HG02852 (cell line): ENCODE measurements around the gene ZNF43.
"Not testable (repeated sequence)": the region's sequence is repeated elsewhere in the genome, so short reads cannot be mapped to it uniquely, and the experiment has no call there.

Experiments used
- ATAC-seq: cut with Tn5 transposase; IDR thresholded peaks from one replicate; pipeline ENCODE4 v1.9.1; 2021; ENCODE audit warnings: mild to moderate bottlenecking, moderate library complexity; ENCODE audit not compliant: unreplicated experiment

The ZNF43 gene

GRCh38 chr19:21835810-21836444 lies at the start of gene ZNF43:
Gene ZNF43, minus strand, starts transcription at chr19:21836182. Its CDS starts 144 bp downstream, at chr19:21836038.
- ATAC-seq = peak; percentile 97

GRCh38 chr19:21885516-21885915 lies 49.5 kb upstream of the ZNF43 start:
- ATAC-seq = not testable (repeated sequence)

- ATAC-seq = not testable (repeated sequence)
Measured at GRCh38 chr19:21884786-21885185, 48.8 kb upstream of the ZNF43 start.

GRCh38 chr19:21883516-21883915 lies 47.5 kb upstream of the ZNF43 start:
- ATAC-seq = no peak

- ATAC-seq = not testable (repeated sequence)
Measured at GRCh38 chr19:21880761-21881160, 44.8 kb upstream of the ZNF43 start.

- no peak for ATAC-seq
Measured at GRCh38 chr19:21878646-21879045, 42.7 kb upstream of the ZNF43 start.

- ATAC-seq = no peak
Measured at GRCh38 chr19:21877976-21878375, 42.0 kb upstream of the ZNF43 start.

GRCh38 chr19:21876608-21877007 lies 40.6 kb upstream of the ZNF43 start:
- not testable (repeated sequence) for ATAC-seq

- ATAC-seq = no peak
Measured at GRCh38 chr19:21856773-21857514, 21.0 kb upstream of the ZNF43 start.

GRCh38 chr19:21851596-21852345 lies 15.8 kb upstream of the ZNF43 start:
- ATAC-seq = peak; percentile 99

GRCh38 chr19:21850656-21851255 lies 14.8 kb upstream of the ZNF43 start:
- ATAC-seq = no peak

- ATAC-seq = no peak
Measured at GRCh38 chr19:21848706-21849105, 12.7 kb upstream of the ZNF43 start.

GRCh38 chr19:21843081-21843480 lies 7.1 kb upstream of the ZNF43 start:
- ATAC-seq = no peak

GRCh38 chr19:21841488-21842097 lies 5.6 kb upstream of the ZNF43 start:
- ATAC-seq = no peak

- ATAC-seq = no peak
Measured at GRCh38 chr19:21841081-21841480, 5.1 kb upstream of the ZNF43 start.

GRCh38 chr19:21839976-21840375 lies 4.0 kb upstream of the ZNF43 start:
- ATAC-seq = no peak

- ATAC-seq = no peak
Measured at GRCh38 chr19:21838646-21839045, 2.7 kb upstream of the ZNF43 start.

GRCh38 chr19:21835429-21835809 lies 563 bp downstream of the ZNF43 start:
- no peak for ATAC-seq

GRCh38 chr19:21833733-21834132 lies 2.2 kb downstream of the ZNF43 start:
- no peak for ATAC-seq

- no peak for ATAC-seq
Measured at GRCh38 chr19:21824679-21825078, 11.3 kb downstream of the ZNF43 start.

GRCh38 chr19:21823224-21823623 lies 12.8 kb downstream of the ZNF43 start:
- ATAC-seq = no peak
